Esophagus squamous epithelium (tissue), 5 donors: ENCODE data around the gene EYS. TPM values are rescaled to one million over a fixed set of nuclear protein-coding genes. Genes with fewer than 3 reads are reported as not detected.

Source experiments
- DNase-seq: peaks from one replicate; lab custom pipeline; 2025; lab: John Stamatoyannopoulos, UW
- H3K27ac ChIP-seq, 4 donors: fragments of 200-600 bp; sonication (generic); one replicate each; pipeline ENCODE4 v1.5.1; 2016 to 2019; ENCODE audit warnings: mild to moderate bottlenecking in 1 of 4
- H3K27me3 ChIP-seq, 4 donors: fragments of 200-600 bp; sonication (generic); 1 replicate in 3 of 4; 2 replicates in 1 of 4; pipeline versions ENCODE4 v1.5.1 to v1.6.0; 2017 to 2021; ENCODE audit warnings: antibody characterized with exemption in 1 of 4
- H3K36me3 ChIP-seq, 3 donors: fragments of 200-600 bp; sonication (generic); one replicate each; pipeline ENCODE4 v1.5.1; 2016 to 2019
- H3K4me1 ChIP-seq, 3 donors: fragments of 200-600 bp; sonication (generic); one replicate each; pipeline ENCODE4 v1.5.1; 2017 to 2019
- H3K4me3 ChIP-seq, 4 donors: fragments of 200-600 bp; sonication (generic); 1 replicate in 3 of 4; 2 replicates in 1 of 4; pipeline ENCODE4 v1.5.1; 2016 to 2019; ENCODE audit warnings: mild to moderate bottlenecking in 2 of 4, moderate library complexity in 1 of 4
- H3K9me3 ChIP-seq, 3 donors: fragments of 200-600 bp; sonication (generic); one replicate each; pipeline ENCODE4 v1.5.1; 2016 to 2019
- CTCF ChIP-seq, 6 experiments: fragments of 450-650 bp in 4 of 6; fragments of 200-600 bp in 2 of 6; sonication (generic) in 2 of 6; IDR thresholded peaks; one replicate each; pipeline ENCODE4 v1.5.1; 2016 to 2019; ENCODE audit warnings: antibody characterized with exemption in 6 of 6, mild to moderate bottlenecking in 4 of 6, moderate library complexity in 4 of 6
- POLR2A ChIP-seq, 4 donors: fragments of 450-650 bp; IDR thresholded peaks; one replicate each; pipeline ENCODE4 v1.6.1; 2017; ENCODE audit warnings: antibody characterized with exemption in 4 of 4, mild to moderate bottlenecking in 4 of 4, moderate library complexity in 3 of 4
- WGBS, 2 donors: methylation state at CpG; one replicate each; pipeline ENCODE4 v1.1.5; 2018; 5-methylcytosine and 5-hydroxymethylcytosine counted together
- intact Hi-C: fragments of 100-400 bp; cut with DNase I; formaldehyde crosslinking; loops from one replicate; pipeline ENCODE4 v1.15.0; 2022
- total RNA-seq, 4 donors: library from RNA; depleted of rRNA; stranded (reverse); fragments of >200 nt; gene quantifications; one replicate each; pipeline ENCODE4 v1.1.0, GENCODE V29; 2016
- donor health status: DM: yes; HTN: yes; CAD: no.

The EYS gene
- total RNA-seq, 4 donors from 2014 or later: 0.87 TPM; not detected in 3

GRCh38 chr6:63677282-63677681 is 2029.7 kb downstream of the EYS start:
- TF ChIP-seq CTCF (IDR thresholded peaks at IDR 0.05): no peak
- no peak for TF ChIP-seq POLR2A (IDR thresholded peaks at IDR 0.05)
- no peaks in the 10 kb centered on the region for H3K27me3 ChIP-seq
- intact Hi-C loops: no loop called here
- H3K27ac ChIP-seq: no peak overlapping the region
- DNase-seq: no peak
- 52 to 81% methylated on average over 1 of the region's 1 CpG for WGBS, 2 donors
- no peak overlapping the region for H3K4me3 ChIP-seq
- H3K9me3 ChIP-seq: no peaks in the 10 kb centered on the region
- H3K36me3 ChIP-seq: peaks cover 0 to 28% (median 0%) of the 10 kb centered on the region in 3 donors
- peaks cover 0 to 51% (median 0%) of the 10 kb centered on the region in 3 donors for H3K4me1 ChIP-seq

GRCh38 chr6:63676412-63677114 is 2030.5 kb downstream of the EYS start:
- 88 to 90% methylated on average over 3 of the region's 3 CpGs for WGBS, 2 donors
- no peak for DNase-seq
- H3K9me3 ChIP-seq: no peaks in the 10 kb centered on the region
- no peaks in the 10 kb centered on the region for H3K27me3 ChIP-seq
- intact Hi-C loops: no loop called here
- peaks cover 0 to 51% (median 0%) of the 10 kb centered on the region in 3 donors for H3K4me1 ChIP-seq
- H3K27ac ChIP-seq: no peak overlapping the region
- H3K36me3 ChIP-seq: peaks cover 0 to 31% (median 0%) of the 10 kb centered on the region in 3 donors
- H3K4me3 ChIP-seq: no peak overlapping the region
- no peak for TF ChIP-seq POLR2A (IDR thresholded peaks at IDR 0.05)
- TF ChIP-seq CTCF (IDR thresholded peaks at IDR 0.05): no peak

GRCh38 chr6:63675138-63675537 is 2031.9 kb downstream of the EYS start:
- no peak overlapping the region for H3K27ac ChIP-seq

GRCh38 chr6:63674635-63675034 is 2032.4 kb downstream of the EYS start:
- Histone ChIP-seq H3K4me1 (peaks cover 0 to 51% (median 0%) of the 10 kb centered on the region in 3 donors), H3K9me3 (no peaks in the 10 kb centered on the region), H3K4me3 (no peak overlapping the region), H3K27me3 (no peaks in the 10 kb centered on the region), H3K27ac (no peak overlapping the region), H3K36me3 (peaks cover 0 to 19% (median 0%) of the 10 kb centered on the region in 3 donors)
- intact Hi-C loops: no loop called here
- 61 to 68% methylated on average over 3 of the region's 3 CpGs for WGBS, 2 donors
- TF ChIP-seq POLR2A (IDR thresholded peaks at IDR 0.05): no peak
- TF ChIP-seq CTCF (IDR thresholded peaks at IDR 0.05): no peak
- no peak for DNase-seq

More at GRCh38 chr6:63675138-63675537, 2031.9 kb downstream of the EYS start:
- DNase-seq: no peak
- H3K4me1 ChIP-seq: peaks cover 0 to 51% (median 0%) of the 10 kb centered on the region in 3 donors
- peaks cover 0 to 22% (median 0%) of the 10 kb centered on the region in 3 donors for H3K36me3 ChIP-seq
- 88 to 95% methylated on average over 1 of the region's 1 CpG for WGBS, 2 donors
- no peak overlapping the region for H3K4me3 ChIP-seq
- H3K9me3 ChIP-seq: no peaks in the 10 kb centered on the region
- H3K27me3 ChIP-seq: no peaks in the 10 kb centered on the region
- TF ChIP-seq CTCF (IDR thresholded peaks at IDR 0.05) (no peak), POLR2A (IDR thresholded peaks at IDR 0.05) (no peak)
- intact Hi-C loops: no loop called here

- Histone ChIP-seq H3K4me1 (peaks cover 0 to 51% (median 0%) of the 10 kb centered on the region in 3 donors), H3K9me3 (no peaks in the 10 kb centered on the region), H3K27ac (no peak overlapping the region), H3K27me3 (no peaks in the 10 kb centered on the region), H3K4me3 (no peak overlapping the region), H3K36me3 (peaks cover 0 to 19% (median 0%) of the 10 kb centered on the region in 3 donors)
- no peak for DNase-seq
- intact Hi-C loops: no loop called here
- TF ChIP-seq CTCF (IDR thresholded peaks at IDR 0.05): no peak
- no peak for TF ChIP-seq POLR2A (IDR thresholded peaks at IDR 0.05)
- 87 to 98% methylated on average over 2 of the region's 2 CpGs for WGBS, 2 donors
Observed at GRCh38 chr6:63673692-63674091, 2033.3 kb downstream of the EYS start.
